Superior temporal gyrus (tissue), 1 donor: ENCODE measurements around the gene PPIA.
A peak's percentile ranks its signal among the peaks of the same experiment; 100 is the strongest.
"Not testable (repeated sequence)": the region's sequence is repeated elsewhere in the genome, so short reads cannot be mapped to it uniquely, and the experiment has no call there.

Experiments
- DNase-seq: peaks from one replicate; pipeline ENCODE4 v3.0.0-alpha.2; 2016; ENCODE audit errors: extremely low spot score

Gene PPIA

GRCh38 chr7:44827567-44827966, 31.1 kb downstream of the PPIA start:
- no peak for DNase-seq

- no peak for DNase-seq
Measured at GRCh38 chr7:44838751-44839150, 42.3 kb downstream of the PPIA start.

GRCh38 chr7:44842675-44843074, 46.2 kb downstream of the PPIA start:
- not testable (repeated sequence) for DNase-seq

- DNase-seq, result not testable (repeated sequence)
Measured at GRCh38 chr7:44843440-44843839, 47.0 kb downstream of the PPIA start.

- no peak for DNase-seq
Measured at GRCh38 chr7:44845451-44845850, 49.0 kb downstream of the PPIA start.

GRCh38 chr7:44846390-44846789, 49.9 kb downstream of the PPIA start:
- DNase-seq, result not testable (repeated sequence)

GRCh38 chr7:44846816-44847508, 50.5 kb downstream of the PPIA start:
- peak; percentile 34 for DNase-seq

GRCh38 chr7:44847509-44847919, 51.0 kb downstream of the PPIA start:
- DNase-seq, result peak; percentile 85

- peak; percentile 100 for DNase-seq
Measured at GRCh38 chr7:44847920-44848634, 51.6 kb downstream of the PPIA start, which contains the start of gene H2AZ2. Gene H2AZ2 (minus strand): TSS chr7:44848087. CDS start chr7:44847971, 116 bp downstream.

- DNase-seq, result no peak
Measured at GRCh38 chr7:44849259-44849884, 52.9 kb downstream of the PPIA start.

GRCh38 chr7:44849885-44850544, 53.5 kb downstream of the PPIA start:
- no peak for DNase-seq

- DNase-seq, result no peak
Measured at GRCh38 chr7:44852590-44852989, 56.1 kb downstream of the PPIA start.
